Activated T-helper 17 cell treated with anti-CD3 and anti-CD28 coated beads, Interleukin-2, amount 50 U/mL, for 72 hours (primary cell): ENCODE measurements around the gene NSD1. TPM values are rescaled to one million over a fixed set of nuclear protein-coding genes. Genes with fewer than 3 reads are reported as not detected.
"Not testable (repeated sequence)": the region's sequence is repeated elsewhere in the genome, so short reads cannot be mapped to it uniquely, and the experiment has no call there.

Experiments
- ATAC-seq: fragments of 150-1000 bp; cut with Tn5 transposase; replicated peaks from 2 replicates; pipeline ENCODE4 v1.10.0; 2021; ENCODE audit warnings: mild to moderate bottlenecking, moderate library complexity
- H3K27ac Mint-ChIP-seq: one replicate; pipeline ENCODE4 v1.8.0; 2022; ENCODE audit warnings: mixed read lengths
- H3K27me3 Mint-ChIP-seq: one replicate; pipeline ENCODE4 v1.8.0; 2022; ENCODE audit warnings: mixed read lengths
- H3K36me3 Mint-ChIP-seq: one replicate; pipeline ENCODE4 v1.8.0; 2022; ENCODE audit warnings: low read depth, mild to moderate bottlenecking, mixed read lengths
- H3K4me1 Mint-ChIP-seq: one replicate; pipeline ENCODE4 v1.8.0; 2022; ENCODE audit warnings: mixed read lengths
- H3K4me3 Mint-ChIP-seq: one replicate; pipeline ENCODE4 v1.8.0; 2022; ENCODE audit warnings: mild to moderate bottlenecking, mixed read lengths
- H3K9me3 Mint-ChIP-seq: one replicate; pipeline ENCODE4 v1.8.0; 2022; ENCODE audit warnings: mixed read lengths
- total RNA-seq, 2 donors: library from RNA; stranded (reverse); gene quantifications; one replicate each; pipeline ENCODE4 v1.2.3, GENCODE V29; 2022

Gene NSD1
- total RNA-seq, 2 donors from 2014 or later = 66.7 to 86.1 TPM

GRCh38 chr5:177301503-177302165 is 168.1 kb downstream of the NSD1 start:
- Mint-ChIP-seq H3K4me3 (peak overlapping the region; percentile 86), H3K9me3 (no peaks in the 10 kb centered on the region), H3K27me3 (no peaks in the 10 kb centered on the region), H3K36me3 (peaks cover 65% of the 10 kb centered on the region), H3K27ac (peak overlapping the region; percentile 84), H3K4me1 (peaks cover 43% of the 10 kb centered on the region)
- ATAC-seq = no peak

- ATAC-seq = no peak
- Mint-ChIP-seq H3K4me1 (peaks cover 44% of the 10 kb centered on the region), H3K4me3 (peak overlapping the region; percentile 86), H3K36me3 (peaks cover 65% of the 10 kb centered on the region), H3K9me3 (no peaks in the 10 kb centered on the region), H3K27me3 (no peaks in the 10 kb centered on the region), H3K27ac (peak overlapping the region; percentile 76)
Observed at GRCh38 chr5:177302354-177303110, 169.0 kb downstream of the NSD1 start.

- peak; percentile 85 for ATAC-seq
- H3K36me3 Mint-ChIP-seq = peaks cover 65% of the 10 kb centered on the region
- H3K4me1 Mint-ChIP-seq = peaks cover 44% of the 10 kb centered on the region
- H3K9me3 Mint-ChIP-seq = no peaks in the 10 kb centered on the region
- peak within 1 kb of the TSS; percentile 82 for H3K27ac Mint-ChIP-seq
- no peaks in the 10 kb centered on the region for H3K27me3 Mint-ChIP-seq
- peak within 1 kb of the TSS; percentile 86 for H3K4me3 Mint-ChIP-seq
Observed at GRCh38 chr5:177303121-177303924, 169.8 kb downstream of the NSD1 start, which contains the start of the genes PRELID1 and RAB24. Gene PRELID1 (plus strand): TSS chr5:177303799. CDS start chr5:177303986, 187 bp downstream. Gene RAB24 (minus strand): TSS chr5:177303719. CDS start chr5:177303288, 431 bp downstream.

- Mint-ChIP-seq H3K27me3 (no peaks in the 10 kb centered on the region), H3K4me1 (peaks cover 45% of the 10 kb centered on the region), H3K36me3 (peaks cover 69% of the 10 kb centered on the region), H3K4me3 (peak overlapping the region; percentile 86), H3K9me3 (no peaks in the 10 kb centered on the region), H3K27ac (peak overlapping the region; percentile 82)
- ATAC-seq = peak; percentile 5
Observed at GRCh38 chr5:177303925-177304391, 170.4 kb downstream of the NSD1 start.

- peaks cover 44% of the 10 kb centered on the region for H3K4me1 Mint-ChIP-seq
- H3K4me3 Mint-ChIP-seq = peak overlapping the region; percentile 86
- no peak for ATAC-seq
- H3K36me3 Mint-ChIP-seq = peaks cover 69% of the 10 kb centered on the region
- H3K27me3 Mint-ChIP-seq = no peaks in the 10 kb centered on the region
- no peaks in the 10 kb centered on the region for H3K9me3 Mint-ChIP-seq
- peak overlapping the region; percentile 82 for H3K27ac Mint-ChIP-seq
Observed at GRCh38 chr5:177304392-177305119, 171.0 kb downstream of the NSD1 start.

- not testable (repeated sequence) for ATAC-seq, H3K9me3 Mint-ChIP-seq, H3K27me3 Mint-ChIP-seq
- Mint-ChIP-seq H3K36me3 (peaks cover 63% of the 10 kb centered on the region), H3K4me1 (peaks cover 43% of the 10 kb centered on the region), H3K4me3 (peak overlapping the region; percentile 86), H3K27ac (peak overlapping the region; percentile 54)
Observed at GRCh38 chr5:177306103-177306640, 172.6 kb downstream of the NSD1 start.

- Mint-ChIP-seq H3K9me3 (no peaks in the 10 kb centered on the region), H3K27ac (peak overlapping the region; percentile 54), H3K4me3 (peak overlapping the region; percentile 20), H3K4me1 (peaks cover 38% of the 10 kb centered on the region), H3K27me3 (no peaks in the 10 kb centered on the region), H3K36me3 (peaks cover 57% of the 10 kb centered on the region)
- no peak for ATAC-seq
Observed at GRCh38 chr5:177306674-177307543, 173.3 kb downstream of the NSD1 start.

GRCh38 chr5:177307544-177308363 is 174.2 kb downstream of the NSD1 start:
- Mint-ChIP-seq H3K4me3 (no peak overlapping the region), H3K27ac (no peak overlapping the region), H3K27me3 (no peaks in the 10 kb centered on the region), H3K9me3 (no peaks in the 10 kb centered on the region), H3K36me3 (peaks cover 48% of the 10 kb centered on the region), H3K4me1 (peaks cover 31% of the 10 kb centered on the region)
- no peak for ATAC-seq

GRCh38 chr5:177308740-177309139 is 175.2 kb downstream of the NSD1 start:
- no peak for ATAC-seq
- peaks cover 42% of the 10 kb centered on the region for H3K36me3 Mint-ChIP-seq
- H3K27ac Mint-ChIP-seq = peak overlapping the region; percentile 56
- peaks cover 34% of the 10 kb centered on the region for H3K4me1 Mint-ChIP-seq
- H3K27me3 Mint-ChIP-seq = no peaks in the 10 kb centered on the region
- no peaks in the 10 kb centered on the region for H3K9me3 Mint-ChIP-seq
- no peak overlapping the region for H3K4me3 Mint-ChIP-seq

- Mint-ChIP-seq H3K36me3 (peaks cover 34% of the 10 kb centered on the region), H3K4me1 (peaks cover 36% of the 10 kb centered on the region), H3K27me3 (no peaks in the 10 kb centered on the region), H3K4me3 (peak overlapping the region; percentile 86), H3K9me3 (no peaks in the 10 kb centered on the region), H3K27ac (peak overlapping the region; percentile 56)
- ATAC-seq = peak; percentile 34
Observed at GRCh38 chr5:177309351-177310191, 176.0 kb downstream of the NSD1 start.

GRCh38 chr5:177310332-177310731 is 176.8 kb downstream of the NSD1 start:
- H3K4me1 Mint-ChIP-seq = peaks cover 31% of the 10 kb centered on the region
- peaks cover 26% of the 10 kb centered on the region for H3K36me3 Mint-ChIP-seq
- ATAC-seq = no peak
- peak overlapping the region; percentile 86 for H3K4me3 Mint-ChIP-seq
- peak overlapping the region; percentile 75 for H3K27ac Mint-ChIP-seq
- no peaks in the 10 kb centered on the region for H3K9me3 Mint-ChIP-seq
- no peaks in the 10 kb centered on the region for H3K27me3 Mint-ChIP-seq
